A549 (cell line): ENCODE measurements around the gene HRG. TPM values are rescaled to one million over a fixed set of nuclear protein-coding genes. Genes with fewer than 3 reads are reported as not detected.

Source experiments
- ATAC-seq, 2 experiments: fragments of 200-7000 bp in 1 of 2; fragments of >200 bp in 1 of 2; cut with Nextera tagmentation in 1 of 2; cut with Tn5 transposase in 1 of 2; 3 replicates each; pipeline versions ENCODE4 v1.8.0 to v1.9.1; 2018 to 2020; ENCODE audit warnings: mild to moderate bottlenecking in 1 of 2, moderate library complexity in 1 of 2
- CTCF ChIA-PET: fragments of 300-600 bp; sonication (Branson Sonifier 250); formaldehyde crosslinking; extraction: SDS; loops from one replicate; lab custom pipeline; 2021; ENCODE audit warnings: antibody characterized with exemption, inconsistent platforms; lab: Yijun Ruan, JAX
- POLR2A ChIA-PET: fragments of 350-600 bp; formaldehyde crosslinking; extraction: SDS; loops from one replicate; lab custom pipeline; 2021; ENCODE audit warnings: antibody characterized with exemption, inconsistent platforms; lab: Yijun Ruan, JAX
- DNase-seq, 2 experiments: peaks; one replicate each; pipeline versions ENCODE4 v3.0.0 to v3.0.0-alpha.2; 2011 to 2016; ENCODE audit warnings: low read depth in 1 of 2, low spot score in 1 of 2
- FAIRE-seq: peaks from 2 replicates; lab custom pipeline; 2011; peaks lifted over from hg19 to GRCh38; lab: Jason Lieb, UNC
- H3K27ac ChIP-seq, 2 experiments: fragments of >200 bp; sonication (Bioruptor Twin); formaldehyde crosslinking; 3 replicates each; pipeline ENCODE4 v1.5.1; 2016 to 2017
- H3K4me1 ChIP-seq: fragments of >200 bp; sonication (Bioruptor Twin); formaldehyde crosslinking; 3 replicates; pipeline ENCODE4 v1.6.1; 2016
- H3K4me2 ChIP-seq: fragments of >200 bp; sonication (Bioruptor Twin); formaldehyde crosslinking; 3 replicates; pipeline ENCODE4 v1.6.1; 2016
- H3K4me3 ChIP-seq: fragments of >200 bp; sonication (Bioruptor Twin); formaldehyde crosslinking; 3 replicates; pipeline ENCODE4 v1.5.1; 2016
- H3K9me3 ChIP-seq: fragments of >200 bp; sonication (Bioruptor Twin); formaldehyde crosslinking; 3 replicates; pipeline ENCODE4 v1.6.1; 2016
- CBX2 ChIP-seq: fragments of 200-600 bp; sonication (generic); IDR thresholded peaks from 2 replicates; pipeline ENCODE4 v1.6.1; 2016; ENCODE audit warnings: low read depth, mild to moderate bottlenecking, borderline replicate concordance
- CEBPB ChIP-seq, 2 experiments: fragments of >200 bp in 1 of 2; sonication (Bioruptor Twin) in 1 of 2; formaldehyde crosslinking in 1 of 2; IDR thresholded peaks; 2 replicates each; pipeline ENCODE4 v1.6.1; 2012 to 2016
- EHF ChIP-seq: fragments of 250-450 bp; sonication (Bioruptor Pico); IDR thresholded peaks from 2 replicates; pipeline ENCODE4 v1.5.0; 2020; ENCODE audit warnings: mild to moderate bottlenecking
- EHMT2 ChIP-seq: fragments of 200-600 bp; sonication (generic); IDR thresholded peaks from 2 replicates; pipeline ENCODE4 v1.6.1; 2016; ENCODE audit warnings: antibody characterized with exemption, low read depth, mild to moderate bottlenecking, moderate library complexity
- FOSL2 ChIP-seq, 2 experiments: fragments of 450-650 bp in 1 of 2; fragments of >200 bp in 1 of 2; sonication (Bioruptor Twin) in 1 of 2; formaldehyde crosslinking; IDR thresholded peaks; 2 replicates each; pipeline versions ENCODE4 v1.5.0 to v1.6.1; 2016 to 2020; ENCODE audit warnings: mild to moderate bottlenecking in 1 of 2, moderate library complexity in 1 of 2
- FOXS1 ChIP-seq: fragments of 250-450 bp; sonication (Bioruptor Pico); IDR thresholded peaks from 2 replicates; pipeline ENCODE4 v1.5.0; 2020; ENCODE audit warnings: mild to moderate bottlenecking, moderate library complexity
- HDAC2 ChIP-seq: fragments of 200-600 bp; sonication (generic); IDR thresholded peaks from 2 replicates; pipeline ENCODE4 v1.6.1; 2016
- HOXA7 ChIP-seq: fragments of 250-450 bp; sonication (Bioruptor Pico); IDR thresholded peaks from 2 replicates; pipeline ENCODE4 v1.5.0; 2020; ENCODE audit warnings: mild to moderate bottlenecking, moderate library complexity
- KDM5A ChIP-seq: fragments of 200-600 bp; sonication (generic); IDR thresholded peaks from 2 replicates; pipeline ENCODE4 v1.6.1; 2016; ENCODE audit warnings: antibody characterized with exemption, mild to moderate bottlenecking
- MAFK ChIP-seq: fragments of 450-650 bp; IDR thresholded peaks from 2 replicates; pipeline ENCODE4 v1.6.1; 2014; ENCODE audit not compliant: partially characterized antibody
- NFE2L2 ChIP-seq: fragments of 150-350 bp; conservative IDR thresholded peaks from 2 replicates; pipeline ENCODE4 v1.6.1; 2014; ENCODE audit warnings: low read length
- NPAS2 ChIP-seq: fragments of 250-450 bp; sonication (Bioruptor Pico); IDR thresholded peaks from 2 replicates; pipeline ENCODE4 v1.8.0; 2022; ENCODE audit warnings: mild to moderate bottlenecking, moderate library complexity, borderline replicate concordance
- RARB ChIP-seq: fragments of 250-450 bp; sonication (Bioruptor Pico); IDR thresholded peaks from 2 replicates; pipeline ENCODE4 v1.8.0; 2021; ENCODE audit warnings: mild to moderate bottlenecking, moderate library complexity
- RCOR1 ChIP-seq: fragments of 150-350 bp; IDR thresholded peaks from 2 replicates; pipeline ENCODE4 v1.6.1; 2014; ENCODE audit warnings: antibody characterized with exemption, low read length, low read depth
- RFX5 ChIP-seq: fragments of 450-650 bp; IDR thresholded peaks from 2 replicates; pipeline ENCODE4 v1.7.1; 2014; ENCODE audit warnings: antibody characterized with exemption, mild to moderate bottlenecking, moderate library complexity
- RNF2 ChIP-seq: fragments of 200-600 bp; sonication (generic); IDR thresholded peaks from 2 replicates; pipeline ENCODE4 v1.6.1; 2016; ENCODE audit warnings: low read depth, mild to moderate bottlenecking, antibody characterized with exemption, moderate library complexity, borderline replicate concordance
- SMC3 ChIP-seq: fragments of >200 bp; sonication (Bioruptor Twin); formaldehyde crosslinking; IDR thresholded peaks from 3 replicates; pipeline ENCODE4 v1.6.1; 2018; ENCODE audit warnings: inconsistent platforms
- SREBF2 ChIP-seq: fragments of 450-650 bp; IDR thresholded peaks from 2 replicates; pipeline ENCODE4 v1.6.1; 2014; ENCODE audit warnings: mild to moderate bottlenecking, moderate library complexity
- TP53 ChIP-seq: fragments of 250-450 bp; sonication (Bioruptor Pico); IDR thresholded peaks from 2 replicates; pipeline ENCODE4 v1.5.0; 2021; ENCODE audit warnings: mild to moderate bottlenecking, moderate library complexity
- WGBS: methylation state at CpG from one replicate; pipeline ENCODE4 v1.1.6; 2017; ENCODE audit errors: missing lambda C conversion rate; 5-methylcytosine and 5-hydroxymethylcytosine counted together
- polyA plus RNA-seq, 4 experiments: library from polyadenylated mRNA; depleted of rRNA in 3 of 4; stranded (reverse); fragments of >200 nt; fragmentation: RNase III in 1 of 4; extraction: RNeasy Plus Mini Kit Qiagen cat#74134 plus additional on column Dnase treatment in 1 of 4; gene quantifications; 2 replicates in 3 of 4; 3 replicates in 1 of 4; pipeline ENCODE4 v1.2.3, GENCODE V29; 2011 to 2017
- TF ChIP-seq, protein P1 (sequence below): fragments of 250-450 bp; sonication (Bioruptor Pico); IDR thresholded peaks from 2 replicates; pipeline ENCODE4 v1.5.0; 2020; ENCODE audit warnings: low read depth, mild to moderate bottlenecking, moderate library complexity
- TF ChIP-seq, protein P2 (sequence below): fragments of 250-450 bp; sonication (Bioruptor Pico); IDR thresholded peaks from 2 replicates; pipeline ENCODE4 v1.5.0; 2021; ENCODE audit warnings: mild to moderate bottlenecking, moderate library complexity, borderline replicate concordance
- TF ChIP-seq, protein P3 (sequence below): fragments of >200 bp; sonication (Bioruptor Twin); formaldehyde crosslinking; IDR thresholded peaks from 3 replicates; pipeline ENCODE4 v1.5.1; 2016
- TF ChIP-seq, protein P4 (sequence below): fragments of 150-350 bp; IDR thresholded peaks from 2 replicates; pipeline ENCODE4 v1.6.1; 2014; ENCODE audit warnings: low read depth, mild to moderate bottlenecking, low read length
- TF ChIP-seq, protein P5 (sequence below): fragments of 200-600 bp; sonication (generic); IDR thresholded peaks from 2 replicates; pipeline ENCODE4 v1.6.1; 2016; ENCODE audit warnings: antibody characterized with exemption, mild to moderate bottlenecking, moderate library complexity

Gene HRG
- polyA plus RNA-seq, 2 of the 4 experiments (the other 2 are of a cell fraction) = not detected

DNA sequence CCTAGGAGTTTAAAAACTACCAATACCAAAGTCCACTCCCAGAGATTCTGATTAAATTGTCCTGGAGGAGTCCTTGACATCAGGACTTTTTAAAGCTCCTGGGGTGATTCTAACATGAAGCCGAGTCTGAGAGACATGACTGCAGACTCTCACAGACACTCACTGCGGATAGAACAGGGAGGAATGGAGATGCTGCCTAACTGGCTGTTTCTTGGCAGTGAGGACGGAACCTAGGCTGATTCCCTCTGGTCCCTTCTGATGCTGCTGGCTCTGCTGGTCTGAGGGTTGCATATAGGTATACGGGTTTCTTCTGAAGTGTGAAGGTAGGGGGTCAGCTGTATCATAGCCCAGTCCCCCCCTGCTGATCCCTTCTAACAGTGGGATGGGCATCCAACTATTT, 1.3 kb upstream of the HRG start (continued):
- TF ChIP-seq SREBF2 = no peak
- no peak for TF ChIP-seq TP53 (CRISPR knock-in tag)
- no peak for TF ChIP-seq HOXA7 (CRISPR knock-in tag)
- TF ChIP-seq RNF2 = no peak
- TF ChIP-seq RARB (CRISPR knock-in tag) = no peak
- no peak for TF ChIP-seq HDAC2

DNA sequence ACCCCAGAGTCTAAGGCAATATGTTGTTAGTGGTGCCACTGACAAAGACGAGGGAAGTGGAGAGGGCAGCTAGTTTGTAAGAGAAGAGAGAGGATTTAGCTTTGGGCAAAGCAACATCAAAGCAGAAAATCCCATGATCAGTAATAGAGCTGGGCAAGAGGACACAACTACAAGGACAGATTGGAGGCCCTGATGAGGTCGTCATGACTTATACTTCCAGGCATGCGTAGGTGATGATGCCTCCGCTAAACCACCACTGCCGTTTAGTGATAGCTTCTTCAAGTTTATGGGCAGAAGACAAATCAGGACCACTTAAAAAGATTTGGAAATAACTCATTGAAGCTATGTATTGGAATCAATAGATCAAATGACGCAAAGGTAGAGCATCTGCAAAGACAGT, 2.6 kb downstream of the HRG start:
- TF ChIP-seq, protein P1, sequence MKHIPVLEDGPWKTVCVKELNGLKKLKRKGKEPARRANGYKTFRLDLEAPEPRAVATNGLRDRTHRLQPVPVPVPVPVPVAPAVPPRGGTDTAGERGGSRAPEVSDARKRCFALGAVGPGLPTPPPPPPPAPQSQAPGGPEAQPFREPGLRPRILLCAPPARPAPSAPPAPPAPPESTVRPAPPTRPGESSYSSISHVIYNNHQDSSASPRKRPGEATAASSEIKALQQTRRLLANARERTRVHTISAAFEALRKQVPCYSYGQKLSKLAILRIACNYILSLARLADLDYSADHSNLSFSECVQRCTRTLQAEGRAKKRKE (CRISPR knock-in tag) = no peak
- TF ChIP-seq SMC3 = no peak
- TF ChIP-seq KDM5A = no peak
- ChIA-PET CTCF (interaction anchor here (1.1 kb wide), 1 partner anchor 54 kb away, joined by 4 read pairs; no protein-coding TSS in a partner anchor), POLR2A (no interaction called here)
- Histone ChIP-seq H3K9me3 (no peaks in the 10 kb centered on the region), H3K4me1 (peaks cover 9% of the 10 kb centered on the region), H3K4me3 (no peak overlapping the region), H3K27ac (no peak overlapping the region), H3K4me2 (no peak overlapping the region)
- ATAC-seq (no peak), DNase-seq (no peak), FAIRE-seq (no peak)
- 70% methylated on average over 6 of the region's 6 CpGs for WGBS

DNA sequence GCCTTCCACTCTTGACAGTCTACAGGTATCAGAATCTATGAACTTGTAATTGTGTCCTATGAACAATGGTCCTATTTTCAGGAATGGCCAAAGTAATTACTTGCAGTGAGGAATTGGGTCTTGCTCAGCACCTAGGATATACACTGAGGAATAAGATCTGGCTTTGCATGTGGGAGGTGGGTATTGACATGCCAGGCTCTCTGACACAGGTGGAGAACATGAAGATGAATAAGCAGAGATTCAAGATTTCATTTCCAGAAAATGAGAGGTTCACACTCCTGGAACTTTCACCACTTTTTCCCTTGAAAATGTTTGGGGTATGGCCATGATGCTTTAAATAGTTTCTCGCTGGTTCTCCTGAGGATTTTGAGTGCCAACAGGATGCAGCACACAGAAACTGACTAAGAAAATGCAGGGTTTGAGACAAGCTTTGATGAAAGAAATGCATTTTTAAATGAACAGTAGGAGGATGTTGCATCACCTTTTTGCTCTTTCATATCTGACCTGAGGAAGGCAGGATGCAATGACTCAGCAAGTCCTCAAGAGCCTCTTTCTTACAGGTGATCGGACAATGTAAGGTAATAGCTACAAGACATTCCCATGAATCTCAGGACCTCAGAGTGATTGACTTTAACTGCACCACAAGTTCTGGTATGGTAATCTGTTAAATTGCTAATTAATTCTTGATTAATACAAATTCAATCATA, 3.7 kb downstream of the HRG start:
- CTCF ChIA-PET = interaction anchor here (1.1 kb wide), 1 partner anchor 55 kb away, joined by 4 read pairs; no protein-coding TSS in a partner anchor
- no peak overlapping the region for H3K4me3 ChIP-seq
- ATAC-seq = no peak

DNA sequence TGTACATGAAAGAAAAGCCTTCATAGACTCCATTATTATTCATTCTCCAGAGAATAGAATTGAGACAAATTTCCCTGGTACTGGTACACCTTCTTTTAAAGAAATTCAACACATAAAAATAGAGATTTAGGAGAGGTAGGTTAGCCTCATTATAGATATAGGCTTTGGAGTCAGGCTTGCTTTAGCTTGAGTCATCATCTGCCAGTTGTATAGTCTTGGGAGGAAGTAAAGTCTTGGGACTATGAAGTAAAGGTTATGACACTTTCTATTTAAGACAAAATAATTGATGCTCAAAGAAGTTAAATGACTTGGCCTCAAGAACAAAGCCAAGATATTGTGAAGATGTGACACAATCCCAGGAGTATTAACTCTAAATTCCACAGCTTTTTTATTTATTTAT, 4.3 kb downstream of the HRG start:
- Histone ChIP-seq H3K4me3 (no peak overlapping the region), H3K9me3 (no peaks in the 10 kb centered on the region), H3K27ac (peak overlapping the region; percentile 27 to 46; a peak in 5 of 6 replicates), H3K4me2 (0 out of 3 replicates have a peak overlapping the region, but pooled peaks have one; percentile 8), H3K4me1 (peaks cover 9% of the 10 kb centered on the region)
- ATAC-seq (no peak), DNase-seq (no peak), FAIRE-seq (no peak)
- ChIA-PET POLR2A (no interaction called here), CTCF (no interaction called here)
- TF ChIP-seq, protein P2, sequence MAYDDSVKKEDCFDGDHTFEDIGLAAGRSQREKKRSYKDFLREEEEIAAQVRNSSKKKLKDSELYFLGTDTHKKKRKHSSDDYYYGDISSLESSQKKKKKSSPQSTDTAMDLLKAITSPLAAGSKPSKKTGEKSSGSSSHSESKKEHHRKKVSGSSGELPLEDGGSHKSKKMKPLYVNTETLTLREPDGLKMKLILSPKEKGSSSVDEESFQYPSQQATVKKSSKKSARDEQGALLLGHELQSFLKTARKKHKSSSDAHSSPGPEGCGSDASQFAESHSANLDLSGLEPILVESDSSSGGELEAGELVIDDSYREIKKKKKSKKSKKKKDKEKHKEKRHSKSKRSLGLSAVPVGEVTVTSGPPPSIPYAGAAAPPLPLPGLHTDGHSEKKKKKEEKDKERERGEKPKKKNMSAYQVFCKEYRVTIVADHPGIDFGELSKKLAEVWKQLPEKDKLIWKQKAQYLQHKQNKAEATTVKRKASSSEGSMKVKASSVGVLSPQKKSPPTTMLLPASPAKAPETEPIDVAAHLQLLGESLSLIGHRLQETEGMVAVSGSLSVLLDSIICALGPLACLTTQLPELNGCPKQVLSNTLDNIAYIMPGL (CRISPR knock-in tag) = no peak
- TF ChIP-seq FOXS1 = no peak
- TF ChIP-seq, protein P3, sequence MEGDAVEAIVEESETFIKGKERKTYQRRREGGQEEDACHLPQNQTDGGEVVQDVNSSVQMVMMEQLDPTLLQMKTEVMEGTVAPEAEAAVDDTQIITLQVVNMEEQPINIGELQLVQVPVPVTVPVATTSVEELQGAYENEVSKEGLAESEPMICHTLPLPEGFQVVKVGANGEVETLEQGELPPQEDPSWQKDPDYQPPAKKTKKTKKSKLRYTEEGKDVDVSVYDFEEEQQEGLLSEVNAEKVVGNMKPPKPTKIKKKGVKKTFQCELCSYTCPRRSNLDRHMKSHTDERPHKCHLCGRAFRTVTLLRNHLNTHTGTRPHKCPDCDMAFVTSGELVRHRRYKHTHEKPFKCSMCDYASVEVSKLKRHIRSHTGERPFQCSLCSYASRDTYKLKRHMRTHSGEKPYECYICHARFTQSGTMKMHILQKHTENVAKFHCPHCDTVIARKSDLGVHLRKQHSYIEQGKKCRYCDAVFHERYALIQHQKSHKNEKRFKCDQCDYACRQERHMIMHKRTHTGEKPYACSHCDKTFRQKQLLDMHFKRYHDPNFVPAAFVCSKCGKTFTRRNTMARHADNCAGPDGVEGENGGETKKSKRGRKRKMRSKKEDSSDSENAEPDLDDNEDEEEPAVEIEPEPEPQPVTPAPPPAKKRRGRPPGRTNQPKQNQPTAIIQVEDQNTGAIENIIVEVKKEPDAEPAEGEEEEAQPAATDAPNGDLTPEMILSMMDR = no peak
- TF ChIP-seq, protein P4, sequence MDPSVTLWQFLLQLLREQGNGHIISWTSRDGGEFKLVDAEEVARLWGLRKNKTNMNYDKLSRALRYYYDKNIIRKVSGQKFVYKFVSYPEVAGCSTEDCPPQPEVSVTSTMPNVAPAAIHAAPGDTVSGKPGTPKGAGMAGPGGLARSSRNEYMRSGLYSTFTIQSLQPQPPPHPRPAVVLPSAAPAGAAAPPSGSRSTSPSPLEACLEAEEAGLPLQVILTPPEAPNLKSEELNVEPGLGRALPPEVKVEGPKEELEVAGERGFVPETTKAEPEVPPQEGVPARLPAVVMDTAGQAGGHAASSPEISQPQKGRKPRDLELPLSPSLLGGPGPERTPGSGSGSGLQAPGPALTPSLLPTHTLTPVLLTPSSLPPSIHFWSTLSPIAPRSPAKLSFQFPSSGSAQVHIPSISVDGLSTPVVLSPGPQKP = no peak
- TF ChIP-seq RFX5 = no peak
- TF ChIP-seq RCOR1 = no peak
- TF ChIP-seq CBX2 = no peak
- no peak for TF ChIP-seq EHMT2
- TF ChIP-seq CEBPB (IDR thresholded peaks at IDR 0.05) = no peak
- TF ChIP-seq, protein P5, sequence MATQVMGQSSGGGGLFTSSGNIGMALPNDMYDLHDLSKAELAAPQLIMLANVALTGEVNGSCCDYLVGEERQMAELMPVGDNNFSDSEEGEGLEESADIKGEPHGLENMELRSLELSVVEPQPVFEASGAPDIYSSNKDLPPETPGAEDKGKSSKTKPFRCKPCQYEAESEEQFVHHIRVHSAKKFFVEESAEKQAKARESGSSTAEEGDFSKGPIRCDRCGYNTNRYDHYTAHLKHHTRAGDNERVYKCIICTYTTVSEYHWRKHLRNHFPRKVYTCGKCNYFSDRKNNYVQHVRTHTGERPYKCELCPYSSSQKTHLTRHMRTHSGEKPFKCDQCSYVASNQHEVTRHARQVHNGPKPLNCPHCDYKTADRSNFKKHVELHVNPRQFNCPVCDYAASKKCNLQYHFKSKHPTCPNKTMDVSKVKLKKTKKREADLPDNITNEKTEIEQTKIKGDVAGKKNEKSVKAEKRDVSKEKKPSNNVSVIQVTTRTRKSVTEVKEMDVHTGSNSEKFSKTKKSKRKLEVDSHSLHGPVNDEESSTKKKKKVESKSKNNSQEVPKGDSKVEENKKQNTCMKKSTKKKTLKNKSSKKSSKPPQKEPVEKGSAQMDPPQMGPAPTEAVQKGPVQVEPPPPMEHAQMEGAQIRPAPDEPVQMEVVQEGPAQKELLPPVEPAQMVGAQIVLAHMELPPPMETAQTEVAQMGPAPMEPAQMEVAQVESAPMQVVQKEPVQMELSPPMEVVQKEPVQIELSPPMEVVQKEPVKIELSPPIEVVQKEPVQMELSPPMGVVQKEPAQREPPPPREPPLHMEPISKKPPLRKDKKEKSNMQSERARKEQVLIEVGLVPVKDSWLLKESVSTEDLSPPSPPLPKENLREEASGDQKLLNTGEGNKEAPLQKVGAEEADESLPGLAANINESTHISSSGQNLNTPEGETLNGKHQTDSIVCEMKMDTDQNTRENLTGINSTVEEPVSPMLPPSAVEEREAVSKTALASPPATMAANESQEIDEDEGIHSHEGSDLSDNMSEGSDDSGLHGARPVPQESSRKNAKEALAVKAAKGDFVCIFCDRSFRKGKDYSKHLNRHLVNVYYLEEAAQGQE = no peak
- no peak for TF ChIP-seq TP53 (CRISPR knock-in tag)

More for the DNA sequence above, 3.7 kb downstream of the HRG start:
- H3K4me2 ChIP-seq = 0 out of 3 replicates have a peak overlapping the region, but pooled peaks have one; percentile 8
- FAIRE-seq (no peak), DNase-seq (peak in 1 of 2 experiments; percentile 46)
- H3K9me3 ChIP-seq = no peaks in the 10 kb centered on the region
- 82% methylated on average over 2 of the region's 2 CpGs for WGBS
- POLR2A ChIA-PET = no interaction called here
- H3K4me1 ChIP-seq = peaks cover 9% of the 10 kb centered on the region
- TF ChIP-seq NPAS2 (CRISPR knock-in tag) = no peak
- TF ChIP-seq FOSL2 (IDR thresholded peaks at IDR 0.05) = no peak
- TF ChIP-seq FOSL2 (CRISPR knock-in tag; IDR thresholded peaks at IDR 0.05) = 0 out of 2 replicates have a peak, but pooled peaks have one; percentile 12
- no peak for TF ChIP-seq EHF (CRISPR knock-in tag)
- TF ChIP-seq MAFK = peak; percentile 86
- TF ChIP-seq NFE2L2 = peak; percentile 79
- TF ChIP-seq CEBPB (IDR thresholded peaks at IDR 0.05) = peak in 1 of 2 experiments; percentile 33; a peak in 1 of 4 replicates
- peak overlapping the region; percentile 46 to 64 for H3K27ac ChIP-seq
